ENCODE measurements around the gene DPH6. TPM values are rescaled to one million over a fixed set of nuclear protein-coding genes. Genes with fewer than 3 reads are reported as not detected.

Gene DPH6
- total RNA-seq, 1 experiment from 2014 or later: 5.3 TPM

DNA sequence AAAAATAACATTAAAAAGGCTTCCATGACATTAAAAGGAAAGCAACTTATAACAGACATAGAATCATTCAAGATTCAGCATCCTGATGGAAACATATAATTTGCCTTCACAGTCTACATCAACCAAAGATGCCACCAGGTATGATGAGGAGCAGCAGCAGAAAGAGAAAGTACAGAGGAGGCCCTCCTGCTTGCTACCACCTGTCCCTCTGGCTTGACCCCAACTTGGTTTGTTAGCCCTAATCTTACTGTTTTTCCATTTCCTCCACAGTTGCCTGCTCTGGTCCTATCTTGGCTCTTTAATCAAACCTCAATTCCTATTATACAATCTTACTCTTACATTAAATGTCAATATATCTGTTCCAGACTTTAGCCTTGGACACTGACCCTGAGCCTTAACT, 171.3 kb downstream of the DPH6 start:
- no peak for TF ChIP-seq CTCF (IDR thresholded peaks at IDR 0.05; ENCODE audit: unreplicated experiment)
- H3K9me3 Mint-ChIP-seq (ENCODE audit: low read depth, unreplicated experiment): no peaks in the 10 kb centered on the region
- no peak overlapping the region for H3K4me3 Mint-ChIP-seq (ENCODE audit: low read depth, unreplicated experiment)
- CTCF ChIA-PET: no interaction called here
- no peaks in the 10 kb centered on the region for H3K36me3 Mint-ChIP-seq (ENCODE audit: insufficient read depth, unreplicated experiment)
- intact Hi-C loops (cut with micrococcal nuclease; ENCODE audit: unreplicated experiment): no loop called here
- no TSS peak for BruUV-seq (replicated peaks)
- H3K27me3 Mint-ChIP-seq (ENCODE audit: unreplicated experiment): no peaks in the 10 kb centered on the region
- H3K4me1 Mint-ChIP-seq (ENCODE audit: low read depth, unreplicated experiment): no peaks in the 10 kb centered on the region
- DNase-seq: no peak
- no peak overlapping the region for H3K27ac Mint-ChIP-seq (ENCODE audit: unreplicated experiment)

DNA sequence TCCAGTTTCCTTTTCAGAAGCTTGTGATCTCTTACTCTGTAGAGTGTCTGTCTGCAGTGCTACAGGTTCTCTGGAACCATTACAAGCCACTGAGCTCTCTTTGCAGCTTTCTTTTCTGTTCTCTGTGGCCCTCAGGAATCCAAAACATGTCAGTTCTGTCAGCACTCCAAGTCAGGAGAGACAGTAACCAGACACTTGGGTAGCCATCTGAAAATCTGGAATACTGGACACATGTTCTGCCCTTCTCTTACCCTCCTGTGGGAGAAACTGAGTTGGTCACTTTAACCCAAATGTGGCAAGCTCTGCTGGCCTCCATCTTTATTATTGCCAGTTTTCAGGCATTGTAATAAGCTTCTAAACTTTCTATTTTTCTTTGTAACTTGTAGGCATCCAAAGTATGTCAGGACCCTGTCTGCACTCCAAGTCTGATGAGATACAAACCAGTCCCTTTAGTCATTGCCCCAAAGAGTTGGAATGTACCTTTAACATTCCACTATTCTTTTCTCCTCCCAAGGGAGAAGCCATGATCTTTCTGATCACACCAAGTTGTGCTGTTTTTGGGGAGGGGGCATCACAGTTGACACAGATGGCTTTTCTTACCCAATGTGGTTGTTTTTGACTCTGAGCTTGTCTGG, 183.7 kb downstream of the DPH6 start:
- no peaks in the 10 kb centered on the region for H3K27me3 Mint-ChIP-seq (ENCODE audit: unreplicated experiment)

DNA sequence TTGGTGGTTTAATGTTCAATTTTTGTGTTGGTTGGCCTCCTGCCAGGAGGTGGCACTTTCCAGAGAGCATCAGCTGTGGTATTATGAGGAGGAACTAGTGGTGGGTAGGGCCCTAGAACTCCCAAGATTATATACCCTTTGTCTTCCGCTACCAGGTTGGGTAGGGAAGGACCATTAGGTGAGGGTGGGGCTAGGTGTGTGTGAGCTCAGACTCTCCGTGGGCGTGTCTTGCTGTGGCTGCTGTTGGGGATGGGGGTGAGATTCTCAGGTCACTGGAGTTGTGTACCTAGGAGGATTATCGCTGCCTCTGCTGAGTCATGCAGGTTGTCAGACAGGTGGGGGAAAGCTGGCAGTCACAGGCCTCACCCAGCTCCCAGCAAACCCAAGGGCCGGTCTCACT, 187.1 kb downstream of the DPH6 start:
- Mint-ChIP-seq H3K36me3 (ENCODE audit: insufficient read depth, unreplicated experiment) (no peaks in the 10 kb centered on the region), H3K9me3 (ENCODE audit: low read depth, unreplicated experiment) (no peaks in the 10 kb centered on the region), H3K4me1 (ENCODE audit: low read depth, unreplicated experiment) (no peaks in the 10 kb centered on the region), H3K27me3 (ENCODE audit: unreplicated experiment) (no peaks in the 10 kb centered on the region), H3K27ac (ENCODE audit: unreplicated experiment) (no peak overlapping the region), H3K4me3 (ENCODE audit: low read depth, unreplicated experiment) (no peak overlapping the region)
- intact Hi-C loops (cut with micrococcal nuclease; ENCODE audit: unreplicated experiment): no loop called here
- TF ChIP-seq CTCF (IDR thresholded peaks at IDR 0.05; ENCODE audit: unreplicated experiment): no peak
- DNase-seq: peak; percentile 6
- CTCF ChIA-PET: no interaction called here
- no TSS peak for BruUV-seq (replicated peaks)

More for the DNA sequence above, 183.7 kb downstream of the DPH6 start:
- H3K27ac Mint-ChIP-seq (ENCODE audit: unreplicated experiment): no peak overlapping the region
- intact Hi-C loops (cut with micrococcal nuclease; ENCODE audit: unreplicated experiment): no loop called here
- no peak for DNase-seq
- CTCF ChIA-PET: interaction anchor here (0.8 kb wide), 2 partner anchors 10 to 36 kb away, joined by 4 to 8 read pairs; no protein-coding TSS in a partner anchor
- no TSS peak for BruUV-seq (replicated peaks)
- H3K4me3 Mint-ChIP-seq (ENCODE audit: low read depth, unreplicated experiment): no peak overlapping the region
- no peak for TF ChIP-seq CTCF (IDR thresholded peaks at IDR 0.05; ENCODE audit: unreplicated experiment)
- H3K9me3 Mint-ChIP-seq (ENCODE audit: low read depth, unreplicated experiment): no peaks in the 10 kb centered on the region
- H3K36me3 Mint-ChIP-seq (ENCODE audit: insufficient read depth, unreplicated experiment): no peaks in the 10 kb centered on the region
- no peaks in the 10 kb centered on the region for H3K4me1 Mint-ChIP-seq (ENCODE audit: low read depth, unreplicated experiment)

- Mint-ChIP-seq H3K4me3 (ENCODE audit: low read depth, unreplicated experiment) (no peak overlapping the region), H3K27ac (ENCODE audit: unreplicated experiment) (no peak overlapping the region), H3K36me3 (ENCODE audit: insufficient read depth, unreplicated experiment) (no peaks in the 10 kb centered on the region), H3K4me1 (ENCODE audit: low read depth, unreplicated experiment) (no peaks in the 10 kb centered on the region), H3K27me3 (ENCODE audit: unreplicated experiment) (no peaks in the 10 kb centered on the region), H3K9me3 (ENCODE audit: low read depth, unreplicated experiment) (no peaks in the 10 kb centered on the region)
- BruUV-seq (replicated peaks): no TSS peak
- no peak for TF ChIP-seq CTCF (IDR thresholded peaks at IDR 0.05; ENCODE audit: unreplicated experiment)
- no peak for DNase-seq
- CTCF ChIA-PET: no interaction called here
- intact Hi-C loops (cut with micrococcal nuclease; ENCODE audit: unreplicated experiment): no loop called here
Observed at GRCh38 chr15:35351059-35351458, 194.9 kb downstream of the DPH6 start.
